Activated naive CD4-positive, alpha-beta T cell treated with anti-CD3 and anti-CD28 coated beads, Interleukin-2, amount 10 ng/mL, durations not matched to agents 7 days and 5 days (primary cell): ENCODE results near the gene GRM8.

ENCODE experiments used
- CTCF ChIA-PET: fragments of 350-600 bp; sonication (Branson Sonifier 250); formaldehyde crosslinking; loops from one replicate; lab custom pipeline; 2021; ENCODE audit warnings: antibody characterized with exemption; lab: Charles Lee
- DNase-seq: peaks from one replicate; pipeline ENCODE4 v3.0.0-alpha.2; 2020
- H3K27ac Mint-ChIP-seq: one replicate; pipeline ENCODE4 v1.8.0; 2021; ENCODE audit warnings: mild to moderate bottlenecking, moderate library complexity, mixed read lengths
- H3K27me3 Mint-ChIP-seq: one replicate; pipeline ENCODE4 v1.8.0; 2021; ENCODE audit warnings: mild to moderate bottlenecking, mixed read lengths
- H3K36me3 Mint-ChIP-seq: one replicate; pipeline ENCODE4 v1.8.0; 2021; ENCODE audit warnings: mixed read lengths
- H3K4me1 Mint-ChIP-seq: one replicate; pipeline ENCODE4 v1.8.0; 2021; ENCODE audit warnings: mixed read lengths
- H3K4me3 Mint-ChIP-seq: one replicate; pipeline ENCODE4 v1.8.0; 2021; ENCODE audit warnings: mild to moderate bottlenecking, moderate library complexity, mixed read lengths
- H3K9me3 Mint-ChIP-seq: one replicate; pipeline ENCODE4 v1.8.0; 2021; ENCODE audit warnings: mixed read lengths

Gene GRM8

GRCh38 chr7:126535176-126535575, 717.6 kb downstream of the GRM8 start:
- Mint-ChIP-seq H3K4me1 (no peaks in the 10 kb centered on the region), H3K27me3 (no peaks in the 10 kb centered on the region), H3K36me3 (no peaks in the 10 kb centered on the region), H3K9me3 (peaks cover 8% of the 10 kb centered on the region), H3K27ac (no peak overlapping the region), H3K4me3 (no peak overlapping the region)
- DNase-seq, result no peak
- CTCF ChIA-PET, result interaction anchor here (0.7 kb wide), 1 partner anchor 416 kb away, joined by 3 read pairs; no protein-coding TSS in a partner anchor

- Mint-ChIP-seq H3K27ac (no peak overlapping the region), H3K36me3 (no peaks in the 10 kb centered on the region), H3K4me3 (no peak overlapping the region), H3K4me1 (no peaks in the 10 kb centered on the region), H3K9me3 (peaks cover 8% of the 10 kb centered on the region), H3K27me3 (no peaks in the 10 kb centered on the region)
- CTCF ChIA-PET, result no interaction called here
- DNase-seq, result no peak
These were observed 719.0 kb downstream of the GRM8 start for GRCh38 chr7:126533715-126534114.

- H3K4me3 Mint-ChIP-seq, result no peak overlapping the region
- CTCF ChIA-PET, result interaction anchor here (0.6 kb wide), 1 partner anchor 150 kb away, joined by 3 read pairs; no protein-coding TSS in a partner anchor
- no peaks in the 10 kb centered on the region for H3K4me1 Mint-ChIP-seq
- no peak for DNase-seq
- no peaks in the 10 kb centered on the region for H3K36me3 Mint-ChIP-seq
- H3K27ac Mint-ChIP-seq, result no peak overlapping the region
- H3K9me3 Mint-ChIP-seq, result peaks cover 4% of the 10 kb centered on the region
- no peaks in the 10 kb centered on the region for H3K27me3 Mint-ChIP-seq
These were observed 722.9 kb downstream of the GRM8 start for GRCh38 chr7:126529833-126530232.

DNA sequence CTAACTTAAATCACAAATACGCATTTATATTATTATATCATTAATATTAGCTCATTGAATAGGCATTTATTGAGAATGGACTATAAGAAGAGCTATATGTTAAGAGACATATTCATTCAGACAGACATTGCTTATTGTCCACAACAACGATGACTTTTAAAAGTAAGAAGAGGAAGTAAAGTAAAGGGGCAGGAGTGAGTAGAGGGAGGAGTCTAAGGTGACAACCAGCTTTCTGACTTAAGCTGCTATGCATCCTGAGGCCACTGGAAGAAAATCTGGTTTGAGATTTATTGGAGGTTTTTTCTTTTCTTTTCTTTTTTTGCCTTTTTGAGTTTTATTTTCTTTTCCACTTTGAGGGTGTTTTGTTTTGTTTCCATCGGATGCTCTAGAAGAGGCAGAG, 723.5 kb downstream of the GRM8 start:
- H3K27me3 Mint-ChIP-seq, result no peaks in the 10 kb centered on the region
- CTCF ChIA-PET, result no interaction called here
- H3K4me3 Mint-ChIP-seq, result no peak overlapping the region
- H3K27ac Mint-ChIP-seq, result no peak overlapping the region
- H3K9me3 Mint-ChIP-seq, result no peaks in the 10 kb centered on the region
- DNase-seq, result no peak
- no peaks in the 10 kb centered on the region for H3K36me3 Mint-ChIP-seq
- H3K4me1 Mint-ChIP-seq, result no peaks in the 10 kb centered on the region

DNA sequence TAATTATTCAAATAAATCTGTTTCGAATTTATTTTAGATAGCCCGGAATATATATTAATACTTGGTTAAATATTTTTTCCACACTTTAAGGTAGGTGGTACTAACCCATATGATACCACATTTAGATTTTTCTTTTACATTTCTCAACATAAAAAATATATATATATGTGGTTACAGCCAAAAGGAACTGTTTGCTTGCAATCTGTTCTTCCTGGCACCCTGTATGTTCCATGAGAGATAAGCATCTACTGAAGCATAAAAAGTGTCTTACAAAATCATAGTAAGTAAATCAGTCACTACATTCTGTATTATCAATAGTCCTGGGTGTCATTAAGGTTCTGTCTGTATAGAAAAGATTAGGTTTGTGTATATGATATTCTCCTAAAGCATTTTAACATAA, 726.8 kb downstream of the GRM8 start:
- H3K36me3 Mint-ChIP-seq, result no peaks in the 10 kb centered on the region
- H3K4me1 Mint-ChIP-seq, result no peaks in the 10 kb centered on the region
- H3K27ac Mint-ChIP-seq, result no peak overlapping the region
- peaks cover 3% of the 10 kb centered on the region for H3K9me3 Mint-ChIP-seq
- H3K27me3 Mint-ChIP-seq, result no peaks in the 10 kb centered on the region
- CTCF ChIA-PET, result no interaction called here
- DNase-seq, result no peak
- no peak overlapping the region for H3K4me3 Mint-ChIP-seq

- DNase-seq, result no peak
- CTCF ChIA-PET, result no interaction called here
- Mint-ChIP-seq H3K4me3 (no peak overlapping the region), H3K36me3 (no peaks in the 10 kb centered on the region), H3K9me3 (peaks cover 3% of the 10 kb centered on the region), H3K4me1 (no peaks in the 10 kb centered on the region), H3K27ac (no peak overlapping the region), H3K27me3 (no peaks in the 10 kb centered on the region)
These were observed 727.8 kb downstream of the GRM8 start for GRCh38 chr7:126524967-126525366.

GRCh38 chr7:126511046-126511445, 741.7 kb downstream of the GRM8 start:
- Mint-ChIP-seq H3K4me3 (no peak overlapping the region), H3K27ac (no peak overlapping the region), H3K9me3 (peaks cover 4% of the 10 kb centered on the region), H3K4me1 (no peaks in the 10 kb centered on the region), H3K36me3 (no peaks in the 10 kb centered on the region), H3K27me3 (no peaks in the 10 kb centered on the region)
- CTCF ChIA-PET, result no interaction called here
- DNase-seq, result no peak

GRCh38 chr7:126501617-126502016, 751.1 kb downstream of the GRM8 start:
- CTCF ChIA-PET, result no interaction called here
- Mint-ChIP-seq H3K4me3 (no peak overlapping the region), H3K9me3 (peaks cover 3% of the 10 kb centered on the region), H3K27ac (no peak overlapping the region), H3K36me3 (no peaks in the 10 kb centered on the region), H3K27me3 (no peaks in the 10 kb centered on the region), H3K4me1 (no peaks in the 10 kb centered on the region)
- no peak for DNase-seq

- Mint-ChIP-seq H3K36me3 (no peaks in the 10 kb centered on the region), H3K9me3 (no peaks in the 10 kb centered on the region), H3K27ac (no peak overlapping the region), H3K4me1 (no peaks in the 10 kb centered on the region), H3K27me3 (no peaks in the 10 kb centered on the region), H3K4me3 (no peak overlapping the region)
- CTCF ChIA-PET, result no interaction called here
- DNase-seq, result no peak
These were observed 753.3 kb downstream of the GRM8 start for GRCh38 chr7:126499481-126499880.

DNA sequence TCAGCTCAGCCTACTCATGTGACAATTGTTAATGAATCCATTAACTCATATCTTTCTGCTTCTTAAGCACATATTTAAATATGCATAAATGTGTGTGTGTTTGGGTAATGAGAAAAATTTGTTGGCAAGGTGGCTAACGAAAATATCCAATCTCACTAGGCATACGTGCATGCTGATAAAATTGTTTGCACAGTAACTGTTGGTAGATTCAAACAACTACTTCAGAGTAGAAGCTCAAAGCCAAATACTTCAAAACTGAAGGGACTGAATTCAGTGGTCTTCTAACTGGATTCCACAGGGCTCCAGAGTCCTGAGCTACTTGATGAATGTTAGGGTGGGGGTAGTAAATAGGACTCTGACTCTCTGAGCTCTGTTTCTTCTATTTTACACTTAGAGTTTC, 757.0 kb downstream of the GRM8 start:
- H3K27me3 Mint-ChIP-seq, result no peaks in the 10 kb centered on the region
- no peaks in the 10 kb centered on the region for H3K36me3 Mint-ChIP-seq
- H3K4me1 Mint-ChIP-seq, result no peaks in the 10 kb centered on the region
- H3K27ac Mint-ChIP-seq, result no peak overlapping the region
- no peak overlapping the region for H3K4me3 Mint-ChIP-seq
- DNase-seq, result no peak
- CTCF ChIA-PET, result no interaction called here
- no peaks in the 10 kb centered on the region for H3K9me3 Mint-ChIP-seq

DNA sequence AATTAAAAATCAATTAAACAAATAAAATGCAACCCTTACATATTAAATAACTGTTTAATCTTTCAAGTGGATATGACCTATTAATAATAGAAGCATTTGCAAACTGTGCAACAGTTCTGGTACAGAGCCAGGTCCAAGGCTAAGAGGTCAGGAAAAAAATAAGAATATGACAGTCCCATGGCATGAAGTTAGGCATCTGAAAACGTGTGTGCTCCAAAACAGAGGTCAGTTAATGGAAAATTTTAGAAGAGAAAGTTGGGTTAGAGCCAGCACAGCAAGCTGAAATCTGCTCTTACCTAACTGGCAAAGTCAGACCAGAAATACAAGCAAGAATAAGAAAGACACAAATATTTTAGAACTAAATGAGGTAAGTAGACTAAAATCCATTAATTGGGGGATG, 757.7 kb downstream of the GRM8 start:
- Mint-ChIP-seq H3K36me3 (no peaks in the 10 kb centered on the region), H3K4me3 (no peak overlapping the region), H3K4me1 (no peaks in the 10 kb centered on the region), H3K27me3 (no peaks in the 10 kb centered on the region), H3K27ac (no peak overlapping the region), H3K9me3 (no peaks in the 10 kb centered on the region)
- DNase-seq, result no peak
- CTCF ChIA-PET, result no interaction called here

GRCh38 chr7:126493801-126494200, 758.9 kb downstream of the GRM8 start:
- H3K27ac Mint-ChIP-seq, result no peak overlapping the region
- no peak overlapping the region for H3K4me3 Mint-ChIP-seq
- H3K27me3 Mint-ChIP-seq, result no peaks in the 10 kb centered on the region
- DNase-seq, result no peak
- no peaks in the 10 kb centered on the region for H3K9me3 Mint-ChIP-seq
- H3K4me1 Mint-ChIP-seq, result no peaks in the 10 kb centered on the region
- H3K36me3 Mint-ChIP-seq, result no peaks in the 10 kb centered on the region
- CTCF ChIA-PET, result no interaction called here

DNA sequence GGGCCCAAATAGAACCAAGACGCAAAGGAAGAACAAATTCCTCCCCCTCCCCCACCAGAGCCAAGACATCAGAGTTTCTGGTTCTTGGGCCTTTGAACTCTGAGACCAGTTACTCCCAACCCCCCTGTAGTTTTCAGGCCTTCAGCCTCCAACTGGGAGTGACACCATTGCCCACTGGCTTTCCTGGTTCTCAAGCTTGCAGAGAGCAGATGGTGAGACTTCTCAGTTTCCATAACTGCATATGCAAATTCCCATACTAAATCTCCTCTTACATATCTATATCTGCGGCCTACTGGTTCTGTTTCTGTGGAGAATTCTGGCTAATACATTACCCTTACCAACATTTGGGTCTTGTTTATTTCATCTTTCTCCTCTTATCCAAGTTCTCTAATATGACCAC, 762.9 kb downstream of the GRM8 start:
- no peak overlapping the region for H3K27ac Mint-ChIP-seq
- H3K4me3 Mint-ChIP-seq, result no peak overlapping the region
- H3K9me3 Mint-ChIP-seq, result no peaks in the 10 kb centered on the region
- H3K27me3 Mint-ChIP-seq, result no peaks in the 10 kb centered on the region
- no peaks in the 10 kb centered on the region for H3K4me1 Mint-ChIP-seq
- CTCF ChIA-PET, result no interaction called here
- no peak for DNase-seq
- H3K36me3 Mint-ChIP-seq, result no peaks in the 10 kb centered on the region

- Mint-ChIP-seq H3K27ac (no peak overlapping the region), H3K9me3 (no peaks in the 10 kb centered on the region), H3K36me3 (no peaks in the 10 kb centered on the region), H3K4me1 (no peaks in the 10 kb centered on the region), H3K27me3 (no peaks in the 10 kb centered on the region), H3K4me3 (no peak overlapping the region)
- no peak for DNase-seq
- CTCF ChIA-PET, result no interaction called here
These were observed 764.9 kb downstream of the GRM8 start for GRCh38 chr7:126487728-126488442.

DNA sequence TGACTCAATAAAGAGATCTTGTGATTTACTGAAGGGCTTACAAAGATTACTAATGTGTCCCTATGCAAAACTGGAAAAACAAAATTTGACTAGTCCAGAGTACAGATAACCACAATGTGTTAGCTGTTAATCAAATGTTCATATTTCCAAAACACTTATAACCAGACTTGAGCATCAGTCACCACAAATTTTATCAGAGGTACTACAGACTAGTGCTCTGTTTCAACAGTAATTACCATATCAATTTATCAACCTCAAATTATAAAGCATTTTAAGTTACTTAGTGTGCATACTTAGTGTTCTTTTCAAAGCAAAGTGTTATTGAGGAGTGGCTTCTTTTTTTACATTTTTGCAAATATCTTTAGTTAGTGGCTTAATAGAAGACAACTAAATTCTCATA, 765.9 kb downstream of the GRM8 start:
- Mint-ChIP-seq H3K27me3 (no peaks in the 10 kb centered on the region), H3K4me3 (no peak overlapping the region), H3K9me3 (no peaks in the 10 kb centered on the region), H3K27ac (no peak overlapping the region), H3K36me3 (no peaks in the 10 kb centered on the region), H3K4me1 (no peaks in the 10 kb centered on the region)
- CTCF ChIA-PET, result no interaction called here
- no peak for DNase-seq
